ENCODE measurements around the gene CTLA4. TPM values are rescaled to one million over a fixed set of nuclear protein-coding genes. Genes with fewer than 3 reads are reported as not detected.

Gene CTLA4
- total RNA-seq, 4 donors from 2014 or later, result not detected

GRCh38 chr2:203894262-203894661, 26.7 kb downstream of the CTLA4 start:
- Histone ChIP-seq H3K4me1 (no peaks in the 10 kb centered on the region), H3K9me3 (no peaks in the 10 kb centered on the region), H3K4me3 (no peak overlapping the region), H3K27ac (no peak overlapping the region), H3K27me3 (no peaks in the 10 kb centered on the region), H3K36me3 (no peaks in the 10 kb centered on the region)
- DNase-seq, result no peak
- intact Hi-C loops (cut with DNase I; ENCODE audit: low total_unique reads) (no loop called here), in situ Hi-C loops (cut with MboI; ENCODE audit: low sequenced_read_pairs in 4 of 4) (no loop called here)
- TF ChIP-seq CTCF (IDR thresholded peaks at IDR 0.05 in 4 of 5, conservative IDR thresholded peaks at IDR 0.05 in 1 of 5), result no peak
- no peak for ATAC-seq

GRCh38 chr2:203897544-203897943, 30.0 kb downstream of the CTLA4 start:
- Histone ChIP-seq H3K27me3 (no peaks in the 10 kb centered on the region), H3K36me3 (no peaks in the 10 kb centered on the region), H3K4me3 (no peak overlapping the region), H3K9me3 (peaks cover 0 to 4% (median 0%) of the 10 kb centered on the region in 3 donors), H3K27ac (no peak overlapping the region), H3K4me1 (no peaks in the 10 kb centered on the region)
- TF ChIP-seq POLR2A (IDR thresholded peaks at IDR 0.05) (no peak), CTCF (IDR thresholded peaks at IDR 0.05 in 4 of 5, conservative IDR thresholded peaks at IDR 0.05 in 1 of 5) (no peak)
- ATAC-seq (no peak), DNase-seq (no peak)
- intact Hi-C loops (cut with DNase I; ENCODE audit: low total_unique reads), result no loop called here
- in situ Hi-C loops (cut with MboI; ENCODE audit: low sequenced_read_pairs in 4 of 4), result no loop called here

- intact Hi-C loops (cut with DNase I; ENCODE audit: low total_unique reads) (no loop called here), in situ Hi-C loops (cut with MboI; ENCODE audit: low sequenced_read_pairs in 4 of 4) (no loop called here)
- no peak for DNase-seq
These were observed 31.1 kb downstream of the CTLA4 start for GRCh38 chr2:203898657-203899056.

GRCh38 chr2:203900253-203900652, 32.7 kb downstream of the CTLA4 start:
- H3K36me3 ChIP-seq, result no peaks in the 10 kb centered on the region
- TF ChIP-seq CTCF (IDR thresholded peaks at IDR 0.05 in 4 of 5, conservative IDR thresholded peaks at IDR 0.05 in 1 of 5) (no peak), POLR2A (IDR thresholded peaks at IDR 0.05) (no peak)
- no peak overlapping the region for H3K4me3 ChIP-seq
- intact Hi-C loops (cut with DNase I; ENCODE audit: low total_unique reads), result loop anchor here (1.0 kb wide), 1 partner anchor 19 kb away; no protein-coding TSS in a partner anchor
- no peak for ATAC-seq
- H3K27me3 ChIP-seq, result no peaks in the 10 kb centered on the region
- H3K9me3 ChIP-seq, result peaks cover 0 to 4% (median 0%) of the 10 kb centered on the region in 3 donors
- in situ Hi-C loops (cut with MboI; ENCODE audit: low sequenced_read_pairs in 4 of 4), result loop anchor here in 1 of 4 donors (25.0 kb wide), 1 partner anchor 413 kb away; no protein-coding TSS in a partner anchor
- DNase-seq, result no peak
- no peaks in the 10 kb centered on the region for H3K4me1 ChIP-seq
- no peak overlapping the region for H3K27ac ChIP-seq

More at GRCh38 chr2:203898657-203899056, 31.1 kb downstream of the CTLA4 start:
- H3K36me3 ChIP-seq, result no peaks in the 10 kb centered on the region
- TF ChIP-seq CTCF (IDR thresholded peaks at IDR 0.05 in 4 of 5, conservative IDR thresholded peaks at IDR 0.05 in 1 of 5) (no peak), POLR2A (IDR thresholded peaks at IDR 0.05) (no peak)
- H3K27me3 ChIP-seq, result no peaks in the 10 kb centered on the region
- no peak for ATAC-seq
- no peaks in the 10 kb centered on the region for H3K4me1 ChIP-seq
- H3K9me3 ChIP-seq, result peaks cover 0 to 4% (median 0%) of the 10 kb centered on the region in 3 donors
- no peak overlapping the region for H3K27ac ChIP-seq
- H3K4me3 ChIP-seq, result no peak overlapping the region

- Histone ChIP-seq H3K4me3 (no peak overlapping the region), H3K27ac (no peak overlapping the region), H3K36me3 (no peaks in the 10 kb centered on the region), H3K4me1 (peaks cover 6 to 12% of the 10 kb centered on the region in 2 donors), H3K27me3 (no peaks in the 10 kb centered on the region), H3K9me3 (peaks cover 0 to 4% (median 0%) of the 10 kb centered on the region in 3 donors)
- intact Hi-C loops (cut with DNase I; ENCODE audit: low total_unique reads), result no loop called here
- TF ChIP-seq POLR2A (IDR thresholded peaks at IDR 0.05) (no peak), CTCF (IDR thresholded peaks at IDR 0.05 in 4 of 5, conservative IDR thresholded peaks at IDR 0.05 in 1 of 5) (no peak)
- ATAC-seq, result peak; percentile 30 to 66
- in situ Hi-C loops (cut with MboI; ENCODE audit: low sequenced_read_pairs in 4 of 4), result loop anchor here in 1 of 4 donors (25.0 kb wide), 1 partner anchor 417 kb away; no protein-coding TSS in a partner anchor
- no peak for DNase-seq
These were observed 36.5 kb downstream of the CTLA4 start for GRCh38 chr2:203904022-203904421.

All from gastrocnemius medialis (tissue), 4 donors.